Measurements from ENCODE around the gene DNAJB5. TPM values are rescaled to one million over a fixed set of nuclear protein-coding genes. Genes with fewer than 3 reads are reported as not detected.
"Not testable (repeated sequence)": the region's sequence is repeated elsewhere in the genome, so short reads cannot be mapped to it uniquely, and the experiment has no call there.

DNAJB5 gene
- polyA plus RNA-seq, 2 donors: 4.2 to 8.9 TPM

DNA sequence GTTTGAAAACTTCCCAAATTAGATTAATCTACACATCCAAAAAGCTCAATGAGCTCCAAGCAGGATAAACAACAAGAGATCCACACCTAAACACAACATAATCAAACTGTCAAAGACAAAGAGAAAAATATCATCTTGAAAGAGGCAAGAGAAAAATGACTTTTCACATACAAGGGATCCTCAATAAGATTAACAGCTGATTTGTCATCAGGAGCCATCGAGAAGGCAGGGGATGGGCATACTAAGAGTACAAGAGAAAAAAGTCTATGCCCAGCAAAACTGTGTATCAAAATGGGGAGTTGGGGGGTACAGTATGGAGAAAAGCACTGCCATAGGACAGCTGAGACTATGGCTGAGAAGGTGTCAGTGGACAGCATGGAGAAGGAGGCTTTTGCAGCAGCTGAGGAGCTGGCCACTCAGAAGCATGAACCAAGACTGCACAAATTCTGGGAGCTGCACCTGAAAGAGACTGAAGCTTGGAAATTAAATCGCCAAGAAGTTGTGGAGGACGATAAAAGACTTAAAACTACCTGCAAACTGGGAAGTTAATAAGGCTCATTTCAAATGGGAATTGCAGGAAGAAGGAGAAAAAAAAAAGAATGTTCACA lies 20.9 kb downstream of the DNAJB5 start:
- H3K36me3 ChIP-seq (ENCODE audit: control insufficient read depth in 2 of 2, insufficient read depth in 2 of 2, low read length in 1 of 2): peaks cover 0 to 3% of the 10 kb centered on the region in 2 donors
- no peak overlapping the region for H3K4me3 ChIP-seq (ENCODE audit: low read depth in 1 of 2, low read length in 2 of 2)
- WGBS, 2 donors: 89 to 96% methylated on average over 3 of the region's 3 CpGs
- H3K27ac ChIP-seq (ENCODE audit: low read depth in 2 of 2, low read length in 1 of 2): no peak overlapping the region
- H3K9me3 ChIP-seq (ENCODE audit: control insufficient read depth in 2 of 2, insufficient read depth in 1 of 2, low read depth in 1 of 2, low read length in 1 of 2): peaks cover 0 to 3% of the 10 kb centered on the region in 2 donors
- no peaks in the 10 kb centered on the region for H3K4me1 ChIP-seq (ENCODE audit: control insufficient read depth in 2 of 2, insufficient read depth in 2 of 2, low read length in 1 of 2)
- H3K27me3 ChIP-seq (ENCODE audit: control insufficient read depth in 1 of 2, insufficient read depth in 2 of 2, low read length in 2 of 2): no peaks in the 10 kb centered on the region

DNA sequence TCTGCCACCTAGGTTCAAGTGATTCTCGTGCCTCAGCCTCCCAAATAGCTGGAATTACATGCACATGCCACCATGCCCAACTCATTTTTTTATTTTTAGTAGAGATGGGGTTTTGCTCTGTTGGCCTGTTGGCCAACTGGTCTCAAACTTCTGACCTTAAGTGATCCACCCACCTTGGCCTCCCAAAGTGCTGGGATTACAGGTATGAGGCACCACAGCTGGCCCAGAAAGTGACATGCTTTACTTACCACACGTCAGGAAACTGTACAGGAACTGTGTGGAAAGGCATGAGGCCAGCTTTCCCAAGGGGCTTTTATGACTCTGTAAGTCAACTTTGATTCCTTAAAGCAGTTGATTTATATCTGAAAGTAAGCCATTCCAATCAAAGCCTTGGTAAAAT lies 25.0 kb downstream of the DNAJB5 start:
- Histone ChIP-seq H3K4me3 (ENCODE audit: low read depth in 1 of 2, low read length in 2 of 2) (no peak overlapping the region), H3K4me1 (ENCODE audit: control insufficient read depth in 2 of 2, insufficient read depth in 2 of 2, low read length in 1 of 2) (no peaks in the 10 kb centered on the region)
- 57 to 69% methylated on average over 2 of the region's 2 CpGs for WGBS, 2 donors

DNA sequence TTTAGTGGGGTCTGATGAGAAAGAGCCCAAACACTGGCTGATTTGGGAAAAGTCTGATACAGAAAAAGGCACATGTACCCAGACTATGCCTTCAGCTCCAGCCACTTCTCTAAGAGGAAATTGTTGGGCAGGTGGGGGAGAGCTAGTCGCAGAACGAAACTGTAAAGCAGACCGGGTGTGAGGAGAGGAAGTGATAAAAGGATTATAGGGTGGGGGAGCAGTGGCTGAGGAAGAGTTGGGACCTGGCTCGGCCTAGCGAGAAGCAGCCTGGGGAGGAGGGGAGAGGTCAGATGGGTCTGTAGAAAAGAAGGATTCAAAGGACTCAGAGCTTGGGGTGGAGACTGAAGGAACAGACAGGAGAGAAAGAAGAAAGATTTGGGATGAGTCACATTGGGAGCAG lies 33.9 kb downstream of the DNAJB5 start:
- WGBS, 2 donors: 72 to 73% methylated on average over 5 of the region's 5 CpGs
- H3K4me1 ChIP-seq (ENCODE audit: control insufficient read depth in 2 of 2, insufficient read depth in 2 of 2, low read length in 1 of 2); H3K27me3 ChIP-seq (ENCODE audit: control insufficient read depth in 1 of 2, insufficient read depth in 2 of 2, low read length in 2 of 2); H3K36me3 ChIP-seq (ENCODE audit: control insufficient read depth in 2 of 2, insufficient read depth in 2 of 2, low read length in 1 of 2); H3K4me3 ChIP-seq (ENCODE audit: low read depth in 1 of 2, low read length in 2 of 2); H3K9me3 ChIP-seq (ENCODE audit: control insufficient read depth in 2 of 2, insufficient read depth in 1 of 2, low read depth in 1 of 2, low read length in 1 of 2); H3K27ac ChIP-seq (ENCODE audit: low read depth in 2 of 2, low read length in 1 of 2): not testable (repeated sequence)

More for the DNA sequence above, 25.0 kb downstream of the DNAJB5 start:
- Histone ChIP-seq H3K27ac (ENCODE audit: low read depth in 2 of 2, low read length in 1 of 2) (no peak overlapping the region), H3K27me3 (ENCODE audit: control insufficient read depth in 1 of 2, insufficient read depth in 2 of 2, low read length in 2 of 2) (no peaks in the 10 kb centered on the region), H3K36me3 (ENCODE audit: control insufficient read depth in 2 of 2, insufficient read depth in 2 of 2, low read length in 1 of 2) (peaks cover 0 to 3% of the 10 kb centered on the region in 2 donors), H3K9me3 (ENCODE audit: control insufficient read depth in 2 of 2, insufficient read depth in 1 of 2, low read depth in 1 of 2, low read length in 1 of 2) (peaks cover 0 to 3% of the 10 kb centered on the region in 2 donors)

DNA sequence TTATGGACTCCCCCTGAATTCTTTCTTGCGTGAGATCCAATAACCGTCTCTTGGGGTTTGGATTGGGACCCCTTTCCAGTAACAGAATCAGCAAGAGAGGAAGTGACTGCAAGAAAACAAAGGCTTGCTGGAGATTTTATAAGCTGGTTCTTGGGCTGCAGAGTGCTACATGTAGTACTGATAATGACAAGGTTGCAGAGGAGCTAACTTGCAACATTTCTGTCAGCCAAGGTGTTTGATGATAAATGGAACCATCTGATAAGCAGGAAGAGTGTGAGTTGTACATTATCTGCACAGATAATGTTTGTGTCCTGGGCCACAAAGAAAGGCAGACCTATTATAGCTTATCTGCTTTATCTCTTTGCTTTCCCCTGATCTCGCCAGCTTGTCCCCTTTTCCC lies 37.1 kb downstream of the DNAJB5 start:
- no peaks in the 10 kb centered on the region for H3K27me3 ChIP-seq (ENCODE audit: control insufficient read depth in 1 of 2, insufficient read depth in 2 of 2, low read length in 2 of 2)
- H3K36me3 ChIP-seq (ENCODE audit: control insufficient read depth in 2 of 2, insufficient read depth in 2 of 2, low read length in 1 of 2): no peaks in the 10 kb centered on the region
- H3K4me3 ChIP-seq (ENCODE audit: low read depth in 1 of 2, low read length in 2 of 2): no peak overlapping the region
- no peaks in the 10 kb centered on the region for H3K9me3 ChIP-seq (ENCODE audit: control insufficient read depth in 2 of 2, insufficient read depth in 1 of 2, low read depth in 1 of 2, low read length in 1 of 2)
- H3K27ac ChIP-seq (ENCODE audit: low read depth in 2 of 2, low read length in 1 of 2): no peak overlapping the region
- 84 to 86% methylated on average over 3 of the region's 3 CpGs for WGBS, 2 donors
- H3K4me1 ChIP-seq (ENCODE audit: control insufficient read depth in 2 of 2, insufficient read depth in 2 of 2, low read length in 1 of 2): no peaks in the 10 kb centered on the region

DNA sequence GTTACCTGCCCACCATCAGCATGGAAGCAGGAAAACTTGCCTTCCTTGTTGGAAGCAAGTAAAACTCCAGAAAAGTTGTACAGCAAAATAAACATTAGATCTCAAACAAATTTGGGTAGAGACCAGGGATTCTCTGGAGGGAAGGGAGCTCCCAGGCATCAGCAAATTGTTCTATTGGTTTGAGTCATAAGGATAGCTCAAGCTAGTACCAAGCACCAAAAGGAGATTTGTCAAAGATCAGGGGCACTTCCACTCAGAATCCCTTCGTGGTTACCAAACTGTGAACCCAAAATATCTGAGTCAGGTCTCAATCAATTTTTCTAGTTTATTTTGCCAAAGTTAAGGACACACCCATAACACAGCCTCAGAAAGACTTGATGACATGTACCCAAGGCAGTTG lies 37.8 kb downstream of the DNAJB5 start:
- Histone ChIP-seq H3K27ac (ENCODE audit: low read depth in 2 of 2, low read length in 1 of 2) (no peak overlapping the region), H3K36me3 (ENCODE audit: control insufficient read depth in 2 of 2, insufficient read depth in 2 of 2, low read length in 1 of 2) (no peaks in the 10 kb centered on the region), H3K9me3 (ENCODE audit: control insufficient read depth in 2 of 2, insufficient read depth in 1 of 2, low read depth in 1 of 2, low read length in 1 of 2) (no peaks in the 10 kb centered on the region), H3K4me1 (ENCODE audit: control insufficient read depth in 2 of 2, insufficient read depth in 2 of 2, low read length in 1 of 2) (no peaks in the 10 kb centered on the region), H3K27me3 (ENCODE audit: control insufficient read depth in 1 of 2, insufficient read depth in 2 of 2, low read length in 2 of 2) (no peaks in the 10 kb centered on the region), H3K4me3 (ENCODE audit: low read depth in 1 of 2, low read length in 2 of 2) (no peak overlapping the region)
- 61 to 63% methylated on average over 1 of the region's 1 CpG for WGBS, 2 donors

DNA sequence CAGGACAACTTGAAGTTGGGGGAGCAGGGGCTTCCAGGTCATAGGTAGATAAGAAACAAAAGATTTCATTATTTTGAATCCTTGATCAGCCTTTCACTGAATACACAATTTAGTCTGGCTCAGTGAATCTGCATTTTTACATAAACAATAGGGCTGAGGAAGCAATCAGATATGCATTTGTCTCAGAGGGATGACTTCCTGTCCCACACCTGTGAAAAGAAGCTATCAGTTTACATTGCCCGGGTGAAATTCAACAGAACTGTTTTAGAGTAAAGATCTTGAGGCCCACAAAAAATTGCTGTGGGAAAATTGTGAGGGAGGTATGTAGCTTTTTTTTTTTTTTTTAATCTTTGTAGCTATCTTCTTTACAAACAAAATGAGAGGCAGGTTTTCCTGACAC lies 38.3 kb downstream of the DNAJB5 start:
- H3K4me1 ChIP-seq (ENCODE audit: control insufficient read depth in 2 of 2, insufficient read depth in 2 of 2, low read length in 1 of 2): no peaks in the 10 kb centered on the region
- H3K9me3 ChIP-seq (ENCODE audit: control insufficient read depth in 2 of 2, insufficient read depth in 1 of 2, low read depth in 1 of 2, low read length in 1 of 2): no peaks in the 10 kb centered on the region
- no peaks in the 10 kb centered on the region for H3K36me3 ChIP-seq (ENCODE audit: control insufficient read depth in 2 of 2, insufficient read depth in 2 of 2, low read length in 1 of 2)
- no peak overlapping the region for H3K27ac ChIP-seq (ENCODE audit: low read depth in 2 of 2, low read length in 1 of 2)
- no peaks in the 10 kb centered on the region for H3K27me3 ChIP-seq (ENCODE audit: control insufficient read depth in 1 of 2, insufficient read depth in 2 of 2, low read length in 2 of 2)
- no peak overlapping the region for H3K4me3 ChIP-seq (ENCODE audit: low read depth in 1 of 2, low read length in 2 of 2)
- 30 to 55% methylated on average over 1 of the region's 1 CpG for WGBS, 2 donors

DNA sequence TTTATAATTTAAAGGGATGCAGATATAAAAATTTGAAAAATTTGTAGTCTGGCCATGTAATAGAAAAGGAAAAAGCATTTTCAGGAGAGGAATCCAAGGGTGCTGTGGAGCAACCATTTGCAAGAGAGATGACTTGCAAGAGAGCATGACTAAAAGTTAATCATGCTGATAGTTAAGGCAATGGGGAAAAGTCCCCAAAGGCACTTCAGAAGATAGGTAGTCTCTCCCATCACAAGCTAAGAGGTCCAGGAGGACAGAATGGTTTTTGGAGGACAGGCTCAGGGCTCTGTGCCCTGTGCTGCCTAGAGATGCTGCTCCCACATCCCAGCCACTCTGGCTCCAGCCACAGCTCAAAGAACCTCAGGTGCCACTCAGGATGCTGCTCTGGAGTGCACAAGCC lies 38.8 kb downstream of the DNAJB5 start:
- no peak overlapping the region for H3K4me3 ChIP-seq (ENCODE audit: low read depth in 1 of 2, low read length in 2 of 2)
- H3K36me3 ChIP-seq (ENCODE audit: control insufficient read depth in 2 of 2, insufficient read depth in 2 of 2, low read length in 1 of 2): no peaks in the 10 kb centered on the region
- no peaks in the 10 kb centered on the region for H3K4me1 ChIP-seq (ENCODE audit: control insufficient read depth in 2 of 2, insufficient read depth in 2 of 2, low read length in 1 of 2)
- H3K9me3 ChIP-seq (ENCODE audit: control insufficient read depth in 2 of 2, insufficient read depth in 1 of 2, low read depth in 1 of 2, low read length in 1 of 2): no peaks in the 10 kb centered on the region
- H3K27ac ChIP-seq (ENCODE audit: low read depth in 2 of 2, low read length in 1 of 2): no peak overlapping the region
- no peaks in the 10 kb centered on the region for H3K27me3 ChIP-seq (ENCODE audit: control insufficient read depth in 1 of 2, insufficient read depth in 2 of 2, low read length in 2 of 2)

DNA sequence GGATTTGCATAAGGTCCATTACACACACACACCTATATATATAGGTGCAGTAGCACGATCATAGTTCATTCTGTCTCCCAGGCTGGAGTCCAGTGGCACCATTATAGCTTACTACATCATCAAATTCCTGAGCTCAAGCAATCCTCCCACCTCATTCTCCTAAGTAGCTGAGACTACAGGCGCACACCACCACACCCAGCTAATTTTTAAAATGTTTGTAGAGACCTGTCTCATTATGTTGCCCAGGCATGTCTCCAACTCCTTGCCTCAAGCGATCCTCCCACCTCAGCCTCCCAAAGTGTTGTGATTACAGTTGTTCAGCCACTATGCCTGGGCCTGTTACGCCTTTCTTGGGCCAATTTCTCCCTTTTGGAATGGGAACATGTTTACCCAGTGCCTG lies 39.7 kb downstream of the DNAJB5 start:
- H3K27me3 ChIP-seq (ENCODE audit: control insufficient read depth in 1 of 2, insufficient read depth in 2 of 2, low read length in 2 of 2): no peaks in the 10 kb centered on the region
- no peaks in the 10 kb centered on the region for H3K9me3 ChIP-seq (ENCODE audit: control insufficient read depth in 2 of 2, insufficient read depth in 1 of 2, low read depth in 1 of 2, low read length in 1 of 2)
- H3K4me3 ChIP-seq (ENCODE audit: low read depth in 1 of 2, low read length in 2 of 2): no peak overlapping the region
- 45 to 67% methylated on average over 4 of the region's 4 CpGs for WGBS, 2 donors
- H3K27ac ChIP-seq (ENCODE audit: low read depth in 2 of 2, low read length in 1 of 2): no peak overlapping the region
- no peaks in the 10 kb centered on the region for H3K36me3 ChIP-seq (ENCODE audit: control insufficient read depth in 2 of 2, insufficient read depth in 2 of 2, low read length in 1 of 2)
- H3K4me1 ChIP-seq (ENCODE audit: control insufficient read depth in 2 of 2, insufficient read depth in 2 of 2, low read length in 1 of 2): no peaks in the 10 kb centered on the region

DNA sequence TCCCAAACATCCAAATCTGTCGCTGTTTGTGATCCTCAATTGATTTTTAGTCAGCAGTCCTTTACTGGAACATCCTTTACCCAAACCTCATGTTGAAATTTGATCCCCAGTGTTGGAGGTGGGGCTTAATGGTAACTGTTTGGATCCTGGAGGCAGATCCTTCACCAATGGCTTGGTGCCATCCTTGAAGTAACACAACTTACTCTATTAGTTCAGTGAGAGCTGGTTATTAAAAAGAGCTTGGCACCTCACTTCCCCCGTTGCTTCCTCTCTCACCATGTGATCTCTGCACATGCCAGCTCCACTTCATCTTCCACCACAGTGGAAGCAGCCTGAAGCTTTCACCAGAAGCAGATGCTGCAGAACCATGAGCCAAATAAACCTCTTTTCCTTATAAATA lies 40.3 kb downstream of the DNAJB5 start:
- Histone ChIP-seq H3K27ac (ENCODE audit: low read depth in 2 of 2, low read length in 1 of 2) (no peak overlapping the region), H3K9me3 (ENCODE audit: control insufficient read depth in 2 of 2, insufficient read depth in 1 of 2, low read depth in 1 of 2, low read length in 1 of 2) (no peaks in the 10 kb centered on the region), H3K27me3 (ENCODE audit: control insufficient read depth in 1 of 2, insufficient read depth in 2 of 2, low read length in 2 of 2) (no peaks in the 10 kb centered on the region), H3K36me3 (ENCODE audit: control insufficient read depth in 2 of 2, insufficient read depth in 2 of 2, low read length in 1 of 2) (no peaks in the 10 kb centered on the region), H3K4me1 (ENCODE audit: control insufficient read depth in 2 of 2, insufficient read depth in 2 of 2, low read length in 1 of 2) (no peaks in the 10 kb centered on the region), H3K4me3 (ENCODE audit: low read depth in 1 of 2, low read length in 2 of 2) (no peak overlapping the region)
- WGBS, 2 donors: 56 to 63% methylated on average over 2 of the region's 2 CpGs

DNA sequence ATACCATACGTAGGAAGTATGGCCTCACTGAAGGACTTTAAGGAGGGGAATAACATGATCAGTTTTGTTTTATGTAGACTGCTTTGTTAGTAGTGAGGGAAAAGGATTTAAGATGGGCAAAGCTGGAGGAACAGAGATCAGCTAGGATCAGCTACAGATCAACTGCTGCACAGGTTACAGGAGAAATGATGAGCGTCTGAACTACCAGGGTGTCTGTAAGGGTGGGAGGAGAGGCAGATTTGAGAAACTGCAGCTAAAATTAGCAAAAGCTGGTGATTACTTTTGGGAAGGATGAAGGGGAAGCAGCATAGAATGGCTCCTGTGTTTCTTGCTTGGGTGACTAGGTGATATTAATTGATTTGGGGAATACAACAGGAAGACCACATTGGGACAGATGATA lies 43.6 kb downstream of the DNAJB5 start:
- 92% methylated on average over 2 of the region's 2 CpGs for WGBS, 2 donors

More for the DNA sequence above, 43.6 kb downstream of the DNAJB5 start:
- H3K9me3 ChIP-seq (ENCODE audit: control insufficient read depth in 2 of 2, insufficient read depth in 1 of 2, low read depth in 1 of 2, low read length in 1 of 2): no peaks in the 10 kb centered on the region
- no peaks in the 10 kb centered on the region for H3K36me3 ChIP-seq (ENCODE audit: control insufficient read depth in 2 of 2, insufficient read depth in 2 of 2, low read length in 1 of 2)
- no peaks in the 10 kb centered on the region for H3K27me3 ChIP-seq (ENCODE audit: control insufficient read depth in 1 of 2, insufficient read depth in 2 of 2, low read length in 2 of 2)
- no peak overlapping the region for H3K4me3 ChIP-seq (ENCODE audit: low read depth in 1 of 2, low read length in 2 of 2)
- no peak overlapping the region for H3K27ac ChIP-seq (ENCODE audit: low read depth in 2 of 2, low read length in 1 of 2)
- H3K4me1 ChIP-seq (ENCODE audit: control insufficient read depth in 2 of 2, insufficient read depth in 2 of 2, low read length in 1 of 2): peaks cover 0 to 3% of the 10 kb centered on the region in 2 donors
